NCI-H748 treated with DMSO at 0.1 percent for 48 hours (cell line): ENCODE measurements around the gene IDH3A.

Experiments used
- DNase-seq: peaks from one replicate; lab custom pipeline; 2025; lab: John Stamatoyannopoulos, UW

The IDH3A gene

GRCh38 chr15:78168608-78169007 is 19.4 kb downstream of the IDH3A start:
- no peak for DNase-seq

- no peak for DNase-seq
These were observed 21.9 kb downstream of the IDH3A start for GRCh38 chr15:78170848-78171773.

GRCh38 chr15:78171864-78172472 is 22.8 kb downstream of the IDH3A start:
- DNase-seq: no peak

- no peak for DNase-seq
These were observed 25.2 kb downstream of the IDH3A start for GRCh38 chr15:78174401-78174800.

- no peak for DNase-seq
These were observed 26.2 kb downstream of the IDH3A start for GRCh38 chr15:78175330-78175729.

GRCh38 chr15:78177447-78177873 is 28.3 kb downstream of the IDH3A start:
- DNase-seq: no peak

- no peak for DNase-seq
These were observed 28.9 kb downstream of the IDH3A start for GRCh38 chr15:78178064-78178463.

GRCh38 chr15:78179286-78179840 is 30.2 kb downstream of the IDH3A start:
- DNase-seq: no peak

GRCh38 chr15:78179906-78180305 is 30.7 kb downstream of the IDH3A start:
- no peak for DNase-seq

GRCh38 chr15:78182336-78182700 is 33.2 kb downstream of the IDH3A start:
- no peak for DNase-seq

GRCh38 chr15:78182821-78183220 is 33.7 kb downstream of the IDH3A start:
- no peak for DNase-seq

- no peak for DNase-seq
These were observed 43.8 kb downstream of the IDH3A start for GRCh38 chr15:78192826-78193594.

GRCh38 chr15:78193731-78194567 is 44.8 kb downstream of the IDH3A start:
- DNase-seq: no peak

- no peak for DNase-seq
These were observed 45.4 kb downstream of the IDH3A start for GRCh38 chr15:78194568-78194925.

- DNase-seq: no peak
These were observed 46.6 kb downstream of the IDH3A start for GRCh38 chr15:78195735-78196201.

GRCh38 chr15:78197632-78198031 is 48.5 kb downstream of the IDH3A start:
- DNase-seq: no peak

- DNase-seq: no peak
These were observed 51.2 kb downstream of the IDH3A start for GRCh38 chr15:78200276-78200930.

GRCh38 chr15:78201281-78202190 is 52.4 kb downstream of the IDH3A start:
- DNase-seq: no peak

- DNase-seq: no peak
These were observed 54.4 kb downstream of the IDH3A start for GRCh38 chr15:78203346-78204225.
